H1 (cell line): Measurements from ENCODE around the gene TRMT44. TPM values are rescaled to one million over a fixed set of nuclear protein-coding genes. Genes with fewer than 3 reads are reported as not detected.

ENCODE experiments used
- CBX5 ChIP-seq: fragments of 300-800, 300-1000 bp; sonication (generic); IDR thresholded peaks from 2 replicates; pipeline ENCODE4 v1.7.1; 2016; ENCODE audit warnings: antibody characterized with exemption, low read length, low read depth
- CBX8 ChIP-seq: fragments of 300-800, 300-1000 bp; sonication (generic); IDR thresholded peaks from 2 replicates; pipeline ENCODE4 v1.7.1; 2016; ENCODE audit warnings: low read depth, low read length, borderline replicate concordance
- CHD7 ChIP-seq: fragments of 300-600 bp; sonication (generic); IDR thresholded peaks from 2 replicates; pipeline ENCODE4 v1.7.1; 2012; ENCODE audit warnings: low read length, moderate library complexity, mild to moderate bottlenecking, inconsistent platforms; ENCODE audit not compliant: insufficient replicate concordance
- POLR2AphosphoS5 ChIP-seq: IDR thresholded peaks from 2 replicates; pipeline ENCODE4 v1.6.1; 2011; ENCODE audit warnings: low read depth, low read length
- RFX5 ChIP-seq: IDR thresholded peaks from 2 replicates; pipeline ENCODE4 v1.6.1; 2011; ENCODE audit warnings: low read depth, low read length, improper control_type of control experiment, borderline replicate concordance
- polyA plus RNA-seq, 7 experiments: library from polyadenylated mRNA; depleted of rRNA in 3 of 7; stranded (reverse) in 5 of 7; unstranded in 2 of 7; fragments of >200 nt in 5 of 7; fragments of 200-250 nt in 2 of 7; gene quantifications; 1 replicate in 5 of 7; 2 replicates in 1 of 7; 4 replicates in 1 of 7; pipeline versions ENCODE4 v1.2.1 to v1.2.3, GENCODE V29; 2011 to 2013; ENCODE audit warnings: missing spikeins in 2 of 7, mixed read lengths in 2 of 7
- total RNA-seq: library from RNA; stranded (reverse); fragmentation: NEBNext Ultra II Directional; extraction: Animal tissue kit (Norgen Biotek cat#: 25700); gene quantifications from 2 replicates; pipeline ENCODE4 v1.2.1, GENCODE V29; 2021

TRMT44 gene
- total and polyA plus RNA-seq, 2 of the 8 experiments (the other 6 are each of a cell fraction or from before 2014, with no cell fraction given), result 8.6 to 23.9 TPM

DNA sequence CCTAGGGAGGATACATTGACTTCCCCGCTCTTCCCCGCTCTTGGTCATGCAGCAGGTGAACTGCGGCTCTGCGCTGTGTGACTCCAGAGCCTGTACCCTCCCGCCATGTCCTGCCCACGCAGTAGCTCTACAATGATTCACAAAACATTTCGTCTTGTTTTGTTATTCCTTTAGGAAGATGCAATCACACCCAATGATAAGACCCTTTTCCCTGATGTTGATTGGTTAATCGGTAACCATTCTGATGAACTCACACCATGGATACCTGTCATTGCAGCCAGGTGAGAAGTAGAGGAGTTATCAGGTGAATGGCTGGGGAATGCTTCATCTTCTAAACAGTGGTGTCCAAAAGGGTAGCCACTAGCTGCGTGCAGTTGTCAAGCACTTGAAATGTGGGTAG is 23.2 kb downstream of the TRMT44 start (continued):
- TF ChIP-seq CHD7 (no peak), RFX5 (no peak), POLR2AphosphoS5 (no peak), CBX5 (no peak), CBX8 (no peak)
